ENCODE measurements around the gene CLIC4.

- TF ChIP-seq POLR2AphosphoS5 (IDR thresholded peaks at IDR 0.05; ENCODE audit: low read depth), result no peak
- TF ChIP-seq CTCF (conservative IDR thresholded peaks at IDR 0.05; ENCODE audit: low read depth in 2 of 2), result no peak
- no peak for TF ChIP-seq EZH2 (IDR thresholded peaks at IDR 0.05; ENCODE audit: low read depth, unreplicated experiment)
- no peak for TF ChIP-seq ZNF114 (CRISPR knock-in tag; IDR thresholded peaks at IDR 0.05)
- no peak for TF ChIP-seq ZNF462 (CRISPR knock-in tag; IDR thresholded peaks at IDR 0.05)
- TF ChIP-seq JUNB (IDR thresholded peaks at IDR 0.05; ENCODE audit: unreplicated experiment), result no peak
Measured at GRCh38 chr1:24850328-24850920, 105.2 kb downstream of the CLIC4 start.

Measured in GM23338 (cell line).